GM12865 (cell line): ENCODE data around the gene FAM118B.

Experiments used
- DNase-seq: peaks from one replicate; pipeline ENCODE4 v3.0.0; 2010; ENCODE audit warnings: low read depth
- H3K4me3 ChIP-seq: 2 replicates; pipeline ENCODE4 v1.5.1; 2011; ENCODE audit warnings: mild to moderate bottlenecking, low read depth, low read length, control low read depth
- TF ChIP-seq, protein P1 (sequence below): IDR thresholded peaks from 2 replicates; pipeline ENCODE4 v1.5.1; 2011; ENCODE audit warnings: low read length, control low read depth, low read depth, inconsistent platforms; ENCODE audit not compliant: insufficient read depth; ENCODE audit errors: missing control alignments

FAM118B gene

DNA sequence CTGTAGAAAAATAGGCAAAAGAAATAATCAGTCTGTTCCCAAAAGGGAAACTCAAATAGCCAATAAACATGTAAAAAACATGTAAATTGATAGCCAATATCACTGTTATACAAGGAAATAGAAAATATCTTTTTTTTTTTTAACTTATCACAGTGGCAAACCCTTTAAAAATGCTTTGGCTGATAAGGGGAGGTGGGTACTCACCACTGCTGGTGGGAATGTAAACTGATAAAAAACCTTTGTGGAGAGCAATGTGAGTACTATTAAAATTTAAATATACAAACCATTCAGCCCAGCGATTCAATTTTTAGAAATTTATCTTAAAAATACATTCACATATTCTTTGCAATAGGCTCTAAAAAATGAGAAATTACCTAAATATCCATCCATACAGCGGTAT is 3.7 kb upstream of the FAM118B start:
- TF ChIP-seq, protein P1, sequence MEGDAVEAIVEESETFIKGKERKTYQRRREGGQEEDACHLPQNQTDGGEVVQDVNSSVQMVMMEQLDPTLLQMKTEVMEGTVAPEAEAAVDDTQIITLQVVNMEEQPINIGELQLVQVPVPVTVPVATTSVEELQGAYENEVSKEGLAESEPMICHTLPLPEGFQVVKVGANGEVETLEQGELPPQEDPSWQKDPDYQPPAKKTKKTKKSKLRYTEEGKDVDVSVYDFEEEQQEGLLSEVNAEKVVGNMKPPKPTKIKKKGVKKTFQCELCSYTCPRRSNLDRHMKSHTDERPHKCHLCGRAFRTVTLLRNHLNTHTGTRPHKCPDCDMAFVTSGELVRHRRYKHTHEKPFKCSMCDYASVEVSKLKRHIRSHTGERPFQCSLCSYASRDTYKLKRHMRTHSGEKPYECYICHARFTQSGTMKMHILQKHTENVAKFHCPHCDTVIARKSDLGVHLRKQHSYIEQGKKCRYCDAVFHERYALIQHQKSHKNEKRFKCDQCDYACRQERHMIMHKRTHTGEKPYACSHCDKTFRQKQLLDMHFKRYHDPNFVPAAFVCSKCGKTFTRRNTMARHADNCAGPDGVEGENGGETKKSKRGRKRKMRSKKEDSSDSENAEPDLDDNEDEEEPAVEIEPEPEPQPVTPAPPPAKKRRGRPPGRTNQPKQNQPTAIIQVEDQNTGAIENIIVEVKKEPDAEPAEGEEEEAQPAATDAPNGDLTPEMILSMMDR: no peak
- no peak for DNase-seq
- H3K4me3 ChIP-seq: no peak overlapping the region

- DNase-seq: no peak
- H3K4me3 ChIP-seq: peak overlapping the region; percentile 99
- TF ChIP-seq, protein P1: no peak
Measured at GRCh38 chr11:126210871-126211235, 729 bp upstream of the FAM118B start.

DNA sequence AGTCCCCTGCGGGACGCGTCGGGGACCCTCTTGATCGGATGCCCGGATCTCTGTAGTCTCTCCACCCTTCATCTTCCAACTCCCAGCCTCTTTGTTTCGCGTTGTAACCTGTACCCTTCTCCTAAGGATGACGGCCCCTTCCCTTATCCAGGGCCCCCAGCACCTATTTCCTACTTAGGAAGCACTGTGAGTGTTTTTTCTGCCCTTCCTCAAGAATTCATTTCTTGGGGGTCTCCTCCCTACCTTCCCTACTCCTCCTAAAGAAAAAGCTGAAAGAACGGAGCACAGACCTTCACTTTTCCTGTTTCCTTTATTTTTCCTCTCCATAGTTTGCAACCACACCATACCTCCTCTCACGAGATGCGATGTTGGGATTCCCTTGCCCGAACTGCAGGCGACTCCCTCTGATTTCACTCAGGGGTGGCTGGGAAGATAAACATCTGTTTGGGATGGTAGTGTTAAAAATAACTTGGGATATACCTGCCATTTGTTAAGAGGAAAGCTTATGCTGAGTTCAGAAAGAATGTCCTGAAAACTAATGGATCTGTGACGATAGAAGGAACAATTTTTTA is 593 bp downstream of the FAM118B start:
- no peak for DNase-seq

GRCh38 chr11:126214441-126214840 is 2.9 kb downstream of the FAM118B start:
- DNase-seq: no peak
- TF ChIP-seq, protein P1: no peak
- no peak overlapping the region for H3K4me3 ChIP-seq

More for the DNA sequence above, 593 bp downstream of the FAM118B start:
- H3K4me3 ChIP-seq: peak overlapping the region; percentile 99
- TF ChIP-seq, protein P1: no peak

- DNase-seq: no peak
- H3K4me3 ChIP-seq: no peak overlapping the region
- TF ChIP-seq, protein P1: no peak
Measured at GRCh38 chr11:126214841-126215240, 3.3 kb downstream of the FAM118B start.

- TF ChIP-seq, protein P1: no peak
- DNase-seq: no peak
- H3K4me3 ChIP-seq: no peak overlapping the region
Measured at GRCh38 chr11:126216526-126217305, 5.1 kb downstream of the FAM118B start.
